NCI-H524 (cell line): ENCODE results near the gene TMEM202.
A peak's percentile ranks its signal among the peaks of the same experiment; 100 is the strongest.
"Not testable (repeated sequence)": the region's sequence is repeated elsewhere in the genome, so short reads cannot be mapped to it uniquely, and the experiment has no call there.

Experiments used
- DNase-seq, 2 experiments: peaks; one replicate each; lab custom pipeline; 2025; lab: John Stamatoyannopoulos, UW

TMEM202 gene

DNA sequence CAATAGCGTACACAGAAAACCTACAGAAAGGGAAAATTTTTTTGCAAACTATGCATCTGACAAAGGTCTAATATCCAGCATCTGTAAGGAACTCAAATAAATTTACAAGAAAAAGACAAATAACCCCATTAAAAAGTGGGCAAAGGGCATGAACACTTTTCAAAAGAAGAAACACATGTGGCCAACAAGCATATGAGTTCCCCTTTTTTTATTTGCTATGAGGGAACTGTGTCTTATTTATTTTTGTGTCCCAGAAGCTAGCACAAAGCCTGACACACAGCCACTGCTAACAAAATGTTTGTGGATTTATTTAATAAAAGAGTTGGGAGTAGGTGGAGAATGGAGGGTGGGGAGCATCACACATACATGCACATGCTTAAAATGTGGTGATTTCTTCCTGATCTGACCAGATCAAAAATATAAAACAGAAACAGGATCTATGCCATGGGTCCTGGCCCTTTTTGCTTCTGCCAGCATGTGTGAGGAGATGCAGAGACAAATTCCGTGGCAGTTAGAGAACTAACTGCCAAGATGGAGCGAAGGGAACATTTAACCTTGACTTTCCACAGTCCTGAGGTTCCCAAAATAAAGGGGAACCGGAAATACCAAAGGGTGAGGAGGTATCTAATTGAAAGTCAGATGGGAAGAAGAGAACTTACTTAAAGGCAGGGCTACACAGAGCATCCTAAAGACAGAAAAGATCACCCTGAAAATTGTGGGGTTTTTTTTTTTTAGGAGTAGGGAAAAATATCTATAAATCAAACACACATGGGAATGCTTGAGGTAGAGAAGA is at the start of gene TMEM202:
TSS of gene TMEM202 (plus strand) at position 510 of the 793 bp plus-strand sequence. CDS start at position 532, 22 bp downstream.
- DNase-seq = no peak

DNA sequence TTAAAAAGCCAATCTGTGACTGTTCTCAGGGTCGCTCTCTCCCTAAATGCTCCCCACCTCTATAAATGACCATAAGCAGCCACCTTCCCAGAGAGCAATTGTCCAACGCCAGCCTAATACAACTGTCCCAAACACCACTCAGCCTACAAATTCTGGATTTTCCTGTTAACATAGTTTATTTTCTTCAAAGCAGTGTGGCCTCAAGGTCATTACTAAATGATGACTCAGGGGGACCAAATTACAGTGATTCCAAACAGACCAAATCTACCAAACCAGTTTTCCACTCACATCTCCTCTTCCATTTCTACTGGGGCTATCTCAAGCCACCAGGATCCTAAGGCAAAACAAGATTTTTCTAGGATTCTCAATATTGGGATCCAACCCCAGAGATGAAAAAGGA is 44.8 kb upstream of the TMEM202 start:
- no peak for DNase-seq

DNA sequence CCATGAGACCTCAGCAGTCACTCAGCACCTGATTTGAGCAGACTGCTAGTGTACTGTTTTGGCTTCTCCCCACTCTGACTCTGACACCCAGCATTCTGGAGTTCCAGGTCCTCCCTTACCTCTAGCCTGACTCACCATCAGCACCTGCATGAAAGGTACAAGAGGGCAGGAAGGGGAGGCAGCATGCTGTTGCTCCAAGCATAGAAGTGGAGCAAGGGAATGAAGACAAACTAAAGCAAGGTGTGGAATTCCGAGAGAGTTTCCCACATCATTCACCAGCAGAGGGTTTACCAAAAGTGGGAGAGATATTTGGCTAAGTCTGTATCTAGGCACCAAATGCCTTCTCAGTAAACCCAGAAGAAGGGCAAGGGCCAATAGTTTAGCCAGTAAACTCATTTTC is 43.6 kb upstream of the TMEM202 start:
- no peak for DNase-seq

GRCh38 chr15:72358121-72358520 is 40.0 kb upstream of the TMEM202 start:
- DNase-seq = no peak

DNA sequence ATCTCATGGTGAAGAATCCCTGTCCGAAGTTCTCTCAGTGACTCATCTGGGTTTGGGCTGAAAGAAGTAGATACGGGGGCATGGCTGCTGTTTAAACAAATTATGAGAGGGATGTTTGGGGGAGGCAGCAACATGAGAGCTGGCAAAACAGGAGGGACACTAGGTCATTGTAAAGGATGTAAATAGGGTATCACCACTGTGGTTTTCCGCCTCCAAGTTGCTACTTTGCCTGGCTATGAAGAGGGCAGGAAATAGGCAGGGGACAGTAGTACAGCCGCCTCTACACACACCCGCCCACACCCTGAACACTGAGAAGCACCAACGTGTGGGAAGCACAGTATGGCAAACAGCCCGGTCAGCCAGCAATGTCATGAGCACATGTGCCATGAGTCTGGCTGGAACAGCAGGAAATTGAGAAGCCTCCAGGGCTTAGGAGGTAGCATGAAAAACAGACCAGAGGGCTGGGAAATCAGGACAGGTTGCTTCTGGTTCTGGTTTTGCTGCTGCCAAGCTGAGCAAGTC is 39.4 kb upstream of the TMEM202 start:
- DNase-seq = no peak

DNA sequence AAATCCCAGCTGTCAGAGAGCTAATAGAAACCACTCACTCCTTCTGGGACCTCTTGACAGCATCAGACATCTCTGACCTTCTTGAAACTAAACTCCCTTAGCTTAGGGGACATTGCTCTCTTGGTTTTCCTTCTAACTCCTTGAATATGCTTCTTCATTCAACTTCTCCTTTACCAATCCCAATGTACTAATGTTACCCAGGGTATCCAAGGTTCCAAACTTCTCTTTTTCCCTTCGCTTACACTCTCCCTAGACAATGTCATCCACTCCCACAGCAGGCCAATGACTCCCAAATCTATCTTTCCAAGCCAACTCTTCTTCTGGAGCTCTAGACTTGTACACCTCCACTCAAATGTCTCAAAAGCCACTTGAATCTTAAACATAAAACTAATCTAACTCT is 36.9 kb upstream of the TMEM202 start:
- no peak for DNase-seq

- no peak for DNase-seq
Measured at GRCh38 chr15:72365844-72366243, 32.3 kb upstream of the TMEM202 start.

DNA sequence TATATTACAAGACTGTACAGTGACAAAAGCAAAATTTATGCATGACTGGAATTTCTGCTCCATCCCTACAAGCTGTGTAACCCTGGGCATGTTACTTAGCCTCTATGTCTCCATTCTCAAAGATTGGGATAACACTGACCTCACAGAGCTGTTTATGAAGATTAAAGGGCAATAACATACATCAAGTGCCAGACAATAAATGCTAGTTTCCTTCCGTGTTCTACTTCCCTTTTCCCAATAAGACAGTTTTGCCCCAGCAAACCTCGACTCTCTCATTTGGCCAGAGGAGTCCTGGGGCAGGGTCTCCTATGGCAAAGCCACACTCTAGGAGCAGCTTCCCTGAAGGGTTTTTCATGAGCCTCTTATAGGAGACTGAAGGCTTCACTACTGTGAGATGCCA is 29.8 kb upstream of the TMEM202 start:
- DNase-seq = no peak

GRCh38 chr15:72368899-72369298 is 29.2 kb upstream of the TMEM202 start:
- no peak for DNase-seq

GRCh38 chr15:72369964-72370363 is 28.1 kb upstream of the TMEM202 start:
- DNase-seq = no peak

DNA sequence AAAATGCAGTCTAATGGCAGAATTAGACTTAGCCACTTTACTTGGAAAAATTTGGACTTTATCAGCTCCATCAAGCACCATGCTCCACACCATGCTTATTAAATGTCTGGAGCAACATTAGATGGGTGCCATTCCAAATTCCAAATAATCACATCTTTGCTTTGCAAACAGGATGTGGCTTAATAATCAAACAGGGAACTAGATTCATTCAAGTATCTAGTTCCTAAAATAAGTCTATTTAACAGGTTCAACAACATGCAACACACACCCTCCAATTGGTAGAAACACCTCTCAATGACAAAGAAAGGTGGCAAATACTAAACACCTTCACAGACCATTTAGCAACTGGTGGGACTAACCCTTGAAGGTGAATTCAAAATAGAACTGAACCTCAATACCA is 25.7 kb upstream of the TMEM202 start:
- DNase-seq = no peak

DNA sequence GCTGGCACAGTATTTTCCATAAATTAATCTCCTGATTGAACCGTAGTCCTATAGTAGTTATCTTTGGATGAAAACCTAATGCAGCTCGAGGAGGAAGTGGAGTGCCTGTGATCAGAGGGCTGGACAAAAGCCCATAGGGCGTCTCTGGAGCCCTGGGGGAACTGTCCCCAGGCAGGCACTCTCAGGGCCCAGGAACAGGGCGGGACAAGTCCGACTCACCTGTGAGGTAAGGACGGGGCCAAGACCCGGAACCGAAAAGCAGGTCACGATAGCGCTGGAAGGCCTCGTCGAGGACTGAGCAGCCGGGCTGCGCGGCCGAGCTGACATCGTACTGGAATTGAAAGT is 22.6 kb upstream of the TMEM202 start:
- no peak for DNase-seq

GRCh38 chr15:72375846-72376581 is 22.1 kb upstream of the TMEM202 start, which contains the start of gene HEXA:
Gene HEXA, minus strand, starts transcription at chr15:72376014. Its CDS starts 42 bp downstream, at chr15:72375972.
- peak; percentile 91 to 98 for DNase-seq

DNA sequence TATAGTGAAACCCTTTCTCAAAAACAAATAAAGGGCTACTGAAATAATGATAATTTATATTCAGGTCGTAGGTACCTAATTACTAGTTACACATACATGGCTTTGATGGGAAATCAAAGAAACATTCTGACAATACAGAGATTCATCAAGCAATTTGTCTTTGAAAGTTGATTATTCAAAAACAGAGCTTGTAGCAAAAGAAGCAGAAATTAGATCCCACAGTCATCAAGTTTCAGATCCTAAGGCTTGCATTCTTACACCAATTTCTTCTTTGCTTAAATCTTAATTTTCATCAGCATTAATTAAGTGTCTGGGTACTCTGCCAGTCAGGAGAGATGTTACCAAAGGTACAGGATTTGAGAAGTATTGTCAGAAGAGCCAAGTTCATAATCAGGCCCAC is 20.8 kb upstream of the TMEM202 start:
- DNase-seq = no peak

GRCh38 chr15:72379106-72379505 is 19.0 kb upstream of the TMEM202 start:
- DNase-seq = not testable (repeated sequence)

GRCh38 chr15:72379856-72380430 is 18.2 kb upstream of the TMEM202 start:
- DNase-seq = no peak

DNA sequence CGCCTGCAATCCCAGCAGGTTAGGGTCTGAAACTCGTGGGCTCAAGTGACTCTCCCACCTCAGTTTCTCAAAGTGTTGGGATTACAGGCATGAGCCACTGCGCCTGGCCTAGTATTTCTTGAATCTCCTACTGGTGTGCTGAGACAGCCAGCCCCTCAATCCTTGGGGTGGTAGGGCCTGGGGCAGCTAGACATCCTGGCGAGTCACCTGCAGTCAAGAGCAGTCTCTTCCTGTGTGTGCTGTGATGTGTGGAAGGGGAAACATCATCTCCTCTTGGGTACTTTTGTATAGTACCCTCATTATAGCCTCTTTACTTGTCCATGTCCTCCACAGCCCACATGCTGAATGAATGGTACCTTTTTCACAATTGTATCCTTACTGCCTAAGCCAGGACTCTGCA is 17.4 kb upstream of the TMEM202 start:
- DNase-seq = no peak

DNA sequence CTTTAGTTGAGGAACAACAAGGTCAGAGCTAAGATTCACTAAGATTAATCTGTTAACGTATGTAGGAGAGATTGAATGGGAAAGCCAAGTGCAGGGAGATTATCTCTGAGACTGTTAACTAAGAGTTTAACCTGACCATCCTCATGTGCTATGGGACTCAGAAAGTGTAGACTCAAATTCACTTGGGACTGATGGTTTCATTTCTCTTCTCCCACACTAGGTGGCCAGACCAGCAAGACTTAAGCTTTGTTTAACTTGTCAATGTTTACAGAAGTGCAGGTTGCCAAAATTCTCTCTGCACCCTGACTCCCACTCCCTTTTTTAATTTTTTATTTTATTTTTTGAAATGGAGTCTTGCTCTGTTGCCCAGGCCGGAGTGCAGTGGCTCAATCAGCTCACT is 16.0 kb upstream of the TMEM202 start:
- no peak for DNase-seq

DNA sequence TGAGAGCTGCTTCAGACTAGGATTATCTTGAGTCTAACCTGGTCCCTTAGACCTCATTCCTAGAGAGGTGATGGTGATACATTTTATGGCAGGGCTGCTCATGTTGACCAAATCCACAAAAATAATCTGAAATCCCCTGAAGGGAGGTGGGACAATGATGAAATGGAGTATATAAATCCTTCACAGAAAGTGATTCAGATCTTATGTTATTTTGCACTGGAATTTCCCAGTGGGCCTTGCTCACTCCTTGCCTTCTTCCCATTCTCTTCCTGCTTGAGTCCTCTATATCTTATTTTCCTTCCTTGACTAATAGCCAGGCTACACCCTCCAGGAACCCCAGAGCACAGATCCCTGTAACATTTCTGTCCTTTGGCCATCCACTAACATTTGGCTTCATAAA is 10.4 kb upstream of the TMEM202 start:
- no peak for DNase-seq

DNA sequence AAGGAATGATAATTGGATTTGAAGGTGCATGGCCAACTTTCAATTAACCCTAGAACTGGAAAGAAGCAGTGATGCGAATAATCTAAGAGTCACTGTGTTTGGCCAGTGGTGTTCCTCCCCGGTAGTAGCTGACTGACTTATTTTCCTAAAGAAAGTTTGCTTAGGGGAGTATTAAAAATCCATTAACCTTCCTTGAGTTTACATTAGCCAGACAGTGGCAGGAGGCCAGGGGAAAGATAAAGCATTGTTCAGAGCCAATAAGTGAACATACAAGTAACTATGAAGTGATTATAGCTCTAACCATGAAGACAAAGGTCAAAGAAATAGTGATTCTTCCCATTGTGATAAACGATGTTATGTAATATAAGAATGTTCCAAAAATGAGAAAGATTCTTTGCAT is 8.9 kb upstream of the TMEM202 start:
- no peak for DNase-seq

DNA sequence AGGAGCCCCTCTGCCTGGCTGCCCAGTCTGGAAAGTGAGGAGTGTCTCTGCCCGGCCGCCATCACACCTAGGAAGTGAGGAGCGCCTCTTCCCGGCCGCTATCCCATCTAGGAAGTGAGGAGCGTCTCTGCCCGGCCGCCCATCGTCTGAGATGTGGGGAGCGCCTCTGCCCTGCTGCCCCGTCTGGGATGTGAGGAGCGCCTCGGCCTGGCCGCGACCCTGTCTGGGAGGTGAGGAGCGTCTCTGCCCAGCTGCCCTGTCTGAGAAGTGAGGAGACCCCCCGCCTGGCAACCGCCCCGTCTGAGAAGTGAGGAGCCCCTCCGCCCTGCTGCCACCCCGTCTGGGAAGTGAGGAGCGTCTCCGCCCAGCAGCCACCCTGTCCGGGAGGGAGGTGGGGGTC is 1.8 kb upstream of the TMEM202 start:
- DNase-seq = not testable (repeated sequence)

DNA sequence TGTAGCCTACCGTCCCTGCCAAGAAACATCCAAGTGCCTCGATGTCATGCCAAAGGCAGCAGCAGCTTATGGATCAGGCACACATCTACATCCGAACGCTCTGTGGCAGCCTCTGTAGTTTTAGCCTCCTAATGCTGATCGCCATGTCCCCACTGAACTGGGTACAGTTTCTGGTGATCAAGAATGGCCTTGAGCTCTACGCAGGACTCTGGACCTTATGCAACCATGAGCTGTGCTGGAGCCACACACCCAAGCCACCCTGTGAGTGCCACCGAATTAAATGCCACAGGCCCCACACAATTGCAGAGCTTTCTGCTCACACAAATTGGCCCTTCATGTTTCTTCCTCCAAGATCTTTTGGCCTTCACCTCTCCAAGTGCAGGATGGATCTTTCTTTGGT is 543 bp downstream of the TMEM202 start:
- no peak for DNase-seq

DNA sequence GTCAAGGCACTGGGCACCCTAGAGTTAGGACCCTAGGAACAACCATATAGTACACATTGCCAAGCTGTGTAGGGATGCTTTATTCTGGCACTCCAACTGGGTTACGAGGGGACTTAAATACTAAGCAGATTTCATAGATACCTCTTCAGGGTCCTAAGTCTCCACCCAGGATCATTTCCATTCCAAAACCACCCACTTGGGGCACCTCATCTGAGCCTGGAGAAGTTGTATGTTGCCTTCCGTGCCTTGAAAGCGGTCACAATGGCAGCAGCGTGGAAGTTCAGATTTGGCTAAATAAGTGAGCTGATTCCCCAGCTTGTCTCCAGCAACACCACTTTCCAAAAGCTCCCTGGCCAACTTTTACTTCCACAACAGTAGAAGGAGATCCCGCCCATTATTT is 4.6 kb downstream of the TMEM202 start:
- DNase-seq = no peak
